Gastroesophageal sphincter (tissue), 3 donors: ENCODE measurements around the gene SLC2A11.
"Not testable (repeated sequence)": the region's sequence is repeated elsewhere in the genome, so short reads cannot be mapped to it uniquely, and the experiment has no call there.

ENCODE experiments used
- EP300 ChIP-seq: sonication (generic); formaldehyde crosslinking; IDR thresholded peaks from one replicate; pipeline ENCODE4 v1.6.1; 2017; ENCODE audit warnings: antibody characterized with exemption, mild to moderate bottlenecking
- POLR2A ChIP-seq, 2 donors: fragments of 450-650 bp; IDR thresholded peaks; one replicate each; pipeline ENCODE4 v1.6.1; 2017; ENCODE audit warnings: antibody characterized with exemption in 2 of 2, mild to moderate bottlenecking in 2 of 2, moderate library complexity in 1 of 2
- TF ChIP-seq, protein P1 (sequence below), 4 experiments: fragments of 200-600 bp in 2 of 4; fragments of 450-650 bp in 2 of 4; sonication (generic) in 1 of 4; IDR thresholded peaks; one replicate each; pipeline ENCODE4 v1.5.1; 2017 to 2019; ENCODE audit warnings: antibody characterized with exemption in 4 of 4, mild to moderate bottlenecking in 2 of 4, moderate library complexity in 2 of 4

DNA sequence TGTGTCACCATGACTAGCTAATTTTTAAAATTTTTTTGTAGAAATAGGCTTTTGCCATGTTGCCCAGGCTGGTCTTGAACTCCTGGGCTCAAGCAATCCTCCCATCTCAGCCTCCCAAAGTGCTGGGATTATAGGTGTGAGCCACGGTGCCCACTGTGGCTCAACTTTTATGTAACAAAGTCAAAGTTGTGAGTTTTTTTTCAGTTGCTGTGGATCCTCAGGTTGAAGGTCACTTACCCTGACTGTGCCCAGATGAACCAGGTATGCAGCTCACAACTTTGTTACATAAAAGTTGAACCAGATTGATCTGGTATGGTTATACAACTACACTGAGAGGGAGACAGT lies 62.6 kb downstream of the SLC2A11 start:
- TF ChIP-seq, protein P1, sequence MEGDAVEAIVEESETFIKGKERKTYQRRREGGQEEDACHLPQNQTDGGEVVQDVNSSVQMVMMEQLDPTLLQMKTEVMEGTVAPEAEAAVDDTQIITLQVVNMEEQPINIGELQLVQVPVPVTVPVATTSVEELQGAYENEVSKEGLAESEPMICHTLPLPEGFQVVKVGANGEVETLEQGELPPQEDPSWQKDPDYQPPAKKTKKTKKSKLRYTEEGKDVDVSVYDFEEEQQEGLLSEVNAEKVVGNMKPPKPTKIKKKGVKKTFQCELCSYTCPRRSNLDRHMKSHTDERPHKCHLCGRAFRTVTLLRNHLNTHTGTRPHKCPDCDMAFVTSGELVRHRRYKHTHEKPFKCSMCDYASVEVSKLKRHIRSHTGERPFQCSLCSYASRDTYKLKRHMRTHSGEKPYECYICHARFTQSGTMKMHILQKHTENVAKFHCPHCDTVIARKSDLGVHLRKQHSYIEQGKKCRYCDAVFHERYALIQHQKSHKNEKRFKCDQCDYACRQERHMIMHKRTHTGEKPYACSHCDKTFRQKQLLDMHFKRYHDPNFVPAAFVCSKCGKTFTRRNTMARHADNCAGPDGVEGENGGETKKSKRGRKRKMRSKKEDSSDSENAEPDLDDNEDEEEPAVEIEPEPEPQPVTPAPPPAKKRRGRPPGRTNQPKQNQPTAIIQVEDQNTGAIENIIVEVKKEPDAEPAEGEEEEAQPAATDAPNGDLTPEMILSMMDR (IDR thresholded peaks at IDR 0.05): not testable (repeated sequence)
- TF ChIP-seq POLR2A (IDR thresholded peaks at IDR 0.05); EP300: not testable (repeated sequence)
